HG03139 (cell line): Measurements from ENCODE around the gene ADCY3.

Source experiments
- ATAC-seq: cut with Tn5 transposase; IDR thresholded peaks from one replicate; pipeline ENCODE4 v1.9.1; 2021; ENCODE audit not compliant: unreplicated experiment

ADCY3 gene

DNA sequence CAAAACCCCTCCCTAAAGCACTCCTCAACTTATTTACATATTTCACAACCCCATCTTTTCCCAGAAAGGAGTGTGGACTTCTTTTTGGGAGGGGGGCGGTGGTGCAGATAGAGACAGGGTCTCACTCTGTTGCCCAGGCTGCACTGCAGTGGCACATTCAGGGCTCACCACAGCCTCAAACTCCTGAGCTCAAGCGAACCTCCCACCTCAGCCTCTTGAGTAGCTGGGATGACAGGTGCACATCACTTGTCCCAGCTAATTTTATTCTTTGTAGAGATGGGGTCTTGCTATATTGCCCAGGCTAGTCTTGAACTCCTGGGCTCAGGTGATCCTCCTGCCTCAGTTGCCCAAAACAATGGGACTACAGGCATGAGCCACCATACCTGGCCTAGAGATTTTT is 44.1 kb downstream of the ADCY3 start:
- no peak for ATAC-seq

DNA sequence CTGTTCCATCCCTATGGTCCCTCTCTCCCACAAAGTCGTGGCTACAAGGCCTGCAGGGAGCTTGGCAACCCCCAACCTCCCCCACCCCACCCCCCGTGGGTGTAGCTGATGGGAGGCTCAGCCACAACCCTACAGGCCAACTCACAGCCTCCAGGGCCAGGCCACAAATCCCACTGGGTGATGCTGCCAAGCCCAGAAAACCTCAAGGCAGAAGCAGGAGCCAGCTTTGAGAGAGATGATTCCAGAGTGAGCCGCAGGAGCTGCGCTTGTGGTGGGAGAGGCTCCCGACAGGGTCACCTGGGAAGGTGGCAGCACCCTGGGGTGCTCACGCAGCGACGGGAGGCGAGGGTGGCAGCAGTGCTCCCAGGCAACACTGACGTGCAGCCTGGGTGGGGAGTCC is 44.8 kb downstream of the ADCY3 start:
- ATAC-seq, result no peak

- ATAC-seq, result no peak
Observed at GRCh38 chr2:24874035-24874434, 46.0 kb downstream of the ADCY3 start.

- ATAC-seq, result no peak
Observed at GRCh38 chr2:24873619-24874018, 46.4 kb downstream of the ADCY3 start.

DNA sequence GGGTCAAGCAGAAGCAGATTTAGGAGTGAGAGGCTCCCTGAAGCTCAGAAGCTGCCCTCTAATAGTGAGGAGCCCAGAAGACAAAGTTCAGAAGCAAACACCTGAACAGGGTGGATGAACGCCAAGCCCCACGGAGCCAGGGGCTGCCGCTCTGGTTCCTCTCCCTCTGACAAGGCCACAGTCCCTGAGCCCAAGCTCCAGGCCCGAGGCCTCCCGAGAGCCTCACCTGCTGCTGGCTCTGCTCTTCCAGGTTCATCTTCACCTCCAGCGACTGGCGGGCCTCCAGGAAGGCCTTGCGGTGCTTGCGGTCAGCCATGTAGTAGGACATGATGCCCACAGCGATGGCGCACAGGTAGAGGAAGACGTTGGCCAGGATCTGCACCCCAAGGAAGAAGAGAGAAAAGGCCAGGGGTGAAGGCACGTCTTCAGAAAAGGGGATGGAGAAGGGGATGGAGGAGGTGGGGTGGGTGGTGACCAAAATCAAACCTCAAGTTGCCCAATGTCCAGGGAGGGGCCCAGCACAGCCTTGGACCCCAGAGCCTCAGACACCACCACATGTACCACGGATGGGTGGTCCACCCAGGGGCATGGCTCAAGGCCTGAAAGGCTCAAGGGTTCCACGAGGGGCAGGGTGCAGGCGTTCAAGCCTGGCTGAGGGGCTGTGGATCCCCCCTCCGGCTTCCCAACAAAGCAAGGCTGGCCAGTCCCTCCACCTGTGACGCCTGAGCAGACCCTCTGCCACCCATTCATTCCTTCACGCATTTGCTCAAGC is 47.5 kb downstream of the ADCY3 start:
- no peak for ATAC-seq

- no peak for ATAC-seq
Observed at GRCh38 chr2:24871852-24872333, 48.1 kb downstream of the ADCY3 start.

DNA sequence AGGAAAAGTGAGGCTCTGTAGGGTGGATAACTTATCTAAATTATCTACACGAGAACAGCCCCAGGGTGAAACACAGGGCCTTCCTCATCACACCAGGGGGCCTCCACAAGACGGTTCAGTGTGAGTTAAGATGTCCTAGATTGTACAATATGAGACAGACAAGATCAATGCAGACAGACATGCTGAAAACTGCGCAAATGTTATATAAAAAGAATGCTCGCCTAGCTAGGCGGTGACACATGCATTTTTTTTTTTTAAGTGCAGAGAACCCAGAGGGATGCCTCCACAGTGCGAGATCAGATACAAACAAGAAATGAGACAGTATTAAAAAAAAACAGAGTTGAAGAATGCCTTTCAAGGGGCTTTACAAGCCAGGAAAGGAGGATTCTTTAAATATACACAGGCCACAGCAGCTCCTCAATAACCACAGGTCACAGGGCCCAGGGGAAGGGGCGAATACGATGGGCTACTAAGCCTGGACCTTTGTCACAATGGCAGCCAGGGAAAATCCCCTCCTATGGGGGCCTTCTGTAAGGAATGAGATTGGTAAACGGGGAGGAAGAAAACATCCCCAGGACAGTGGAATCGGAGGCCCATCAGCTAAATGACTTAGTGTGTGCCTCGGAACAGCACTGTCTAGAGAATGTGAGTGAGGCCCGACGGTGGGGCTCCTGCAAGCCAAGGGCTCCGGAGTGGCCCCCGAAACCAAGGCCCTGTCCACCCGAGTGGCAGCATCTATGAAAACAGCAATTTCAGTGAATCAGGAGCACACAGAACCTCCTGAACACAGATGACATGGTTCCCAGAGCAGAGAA is 48.9 kb downstream of the ADCY3 start:
- no peak for ATAC-seq

DNA sequence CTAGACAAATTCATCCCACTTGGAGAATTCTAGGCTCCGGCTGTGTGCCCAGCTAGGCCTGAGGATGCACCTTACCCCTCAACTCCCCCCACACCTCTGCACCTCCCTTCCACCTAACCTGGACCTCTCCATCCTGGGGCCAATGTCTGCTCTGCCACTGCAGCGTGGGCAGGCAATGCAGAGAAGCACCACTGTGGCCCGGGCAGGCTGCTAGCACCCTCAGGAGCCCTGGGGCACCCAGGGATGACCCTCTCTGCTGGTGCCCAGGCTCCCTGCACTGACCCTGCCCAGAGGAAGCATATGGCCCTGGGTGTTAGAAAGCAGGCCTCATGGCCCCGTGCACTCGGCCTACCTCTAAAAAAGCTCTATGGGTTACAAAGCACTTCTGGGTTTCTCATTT is 49.6 kb downstream of the ADCY3 start:
- no peak for ATAC-seq

DNA sequence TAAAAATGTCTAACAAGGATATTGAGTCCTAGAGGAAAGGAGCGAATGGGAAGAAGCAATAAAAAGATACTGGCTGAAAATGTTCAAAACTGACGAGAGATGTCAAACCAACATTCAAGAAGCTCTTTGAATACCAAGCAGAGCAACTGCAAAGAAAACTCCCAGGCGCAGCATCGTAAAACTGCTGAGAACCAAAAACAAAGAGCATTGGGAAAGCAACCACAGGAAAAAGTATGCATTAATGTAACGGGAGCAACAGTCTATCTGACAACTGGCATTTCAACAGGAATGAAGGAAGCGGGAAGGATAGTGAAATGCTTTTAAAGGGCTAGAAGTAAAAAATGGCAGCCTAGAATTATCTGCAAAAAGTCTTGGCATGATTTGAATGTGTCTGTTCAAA is 53.1 kb downstream of the ADCY3 start:
- ATAC-seq, result no peak

DNA sequence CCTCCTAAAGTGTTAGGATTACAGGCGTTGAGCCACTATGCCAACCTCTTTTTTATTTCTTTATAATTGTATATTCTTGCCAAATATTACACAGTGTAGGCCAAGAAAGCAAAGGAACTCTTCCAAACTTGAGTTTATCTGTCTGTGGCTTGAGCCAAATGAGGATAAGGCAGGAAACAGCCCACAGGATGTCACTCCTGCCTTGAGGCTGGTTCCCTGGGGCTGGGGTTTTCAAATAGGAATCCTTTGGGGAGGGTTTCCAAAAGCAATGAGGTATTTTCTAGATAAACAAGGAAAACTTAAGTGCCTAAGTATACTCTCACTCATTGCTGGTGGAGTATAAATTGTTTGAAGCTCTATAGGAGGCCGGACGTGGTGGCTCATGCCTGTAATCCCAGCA is 56.4 kb downstream of the ADCY3 start:
- ATAC-seq, result no peak

GRCh38 chr2:24861500-24861899 is 58.5 kb downstream of the ADCY3 start:
- no peak for ATAC-seq

DNA sequence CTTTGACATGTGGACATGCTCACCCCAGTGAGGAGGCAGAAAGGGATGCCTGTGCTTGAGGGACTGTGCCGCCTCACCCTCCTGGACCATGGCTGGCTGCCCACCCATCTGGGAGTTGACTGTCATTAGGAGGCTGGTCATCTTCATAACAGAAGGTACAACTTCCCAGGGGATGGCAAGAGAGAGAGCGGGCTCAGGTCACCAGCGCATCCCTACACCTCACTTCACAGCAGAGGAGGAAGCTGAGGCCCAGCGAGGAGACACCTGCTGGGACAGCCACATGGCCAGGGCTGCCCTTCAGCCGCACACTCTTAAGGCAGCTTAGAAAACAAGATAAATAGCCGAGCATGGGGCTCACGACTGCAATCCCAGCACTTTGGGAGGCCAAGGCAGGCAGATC is 59.4 kb downstream of the ADCY3 start:
- ATAC-seq, result no peak

GRCh38 chr2:24859968-24860600 is 60.0 kb downstream of the ADCY3 start:
- no peak for ATAC-seq

DNA sequence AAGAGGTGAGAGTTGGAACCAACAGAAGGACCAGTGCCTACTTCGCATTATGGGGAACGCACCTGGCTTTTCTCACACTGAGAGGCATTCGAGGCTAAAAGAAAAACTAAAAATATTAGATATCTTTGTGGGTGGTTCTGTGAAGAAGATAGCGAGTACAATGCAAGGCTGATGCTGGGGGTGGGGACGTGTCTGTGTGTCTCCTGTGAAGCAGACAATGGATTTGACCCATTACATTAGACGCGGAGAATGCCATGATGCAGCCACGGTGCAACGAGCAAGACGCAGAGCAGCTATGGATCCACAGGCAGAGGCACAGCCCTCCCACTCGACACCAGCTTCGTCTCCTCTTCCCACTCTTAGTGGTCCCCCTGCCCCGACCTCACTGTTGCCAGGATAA is 61.0 kb downstream of the ADCY3 start:
- ATAC-seq, result no peak

DNA sequence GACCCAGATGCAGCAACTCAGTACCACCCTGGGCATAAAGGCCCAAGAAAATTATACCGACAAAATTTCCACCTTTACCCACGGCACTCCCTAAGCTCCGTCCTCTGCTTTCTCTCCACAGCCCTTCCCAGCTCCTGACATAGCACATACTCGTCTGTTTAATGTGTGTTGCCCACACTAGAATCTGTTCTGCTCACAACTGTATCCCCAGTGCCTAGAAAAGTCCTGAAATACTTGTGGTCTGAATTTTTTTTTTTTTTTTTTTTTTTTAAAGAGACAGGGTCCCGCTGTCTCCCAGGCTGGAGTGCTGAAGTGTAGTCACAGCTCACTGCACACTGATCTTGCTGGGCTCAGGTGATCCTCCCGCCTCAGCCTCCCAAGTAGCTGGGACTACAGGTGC is 62.3 kb downstream of the ADCY3 start:
- no peak for ATAC-seq

DNA sequence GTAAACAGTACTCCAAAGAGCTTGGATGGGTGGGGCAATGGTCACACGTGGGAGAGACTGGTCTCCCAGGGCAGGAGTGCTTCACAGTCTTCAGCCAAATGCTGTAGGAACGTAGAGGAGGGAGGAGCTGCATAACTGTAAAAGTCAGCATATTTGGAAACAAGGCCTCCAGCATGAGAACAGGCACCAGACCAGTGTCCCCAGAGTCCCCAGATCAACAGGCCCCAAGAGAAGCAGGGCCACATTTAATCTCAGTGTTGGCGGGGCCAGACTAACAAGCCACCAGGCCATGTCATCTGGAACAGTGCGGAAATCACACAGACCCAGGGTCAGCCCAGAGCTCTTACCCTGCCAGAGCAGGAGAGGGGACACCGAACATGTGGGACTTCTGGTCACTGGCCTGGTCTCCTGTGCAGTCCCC is 63.2 kb downstream of the ADCY3 start:
- no peak for ATAC-seq

- ATAC-seq, result no peak
Observed at GRCh38 chr2:24855726-24856125, 64.3 kb downstream of the ADCY3 start.

- no peak for ATAC-seq
Observed at GRCh38 chr2:24855022-24855622, 64.9 kb downstream of the ADCY3 start.

GRCh38 chr2:24853996-24854395 is 66.0 kb downstream of the ADCY3 start:
- ATAC-seq, result no peak

- no peak for ATAC-seq
Observed at GRCh38 chr2:24853046-24853445, 67.0 kb downstream of the ADCY3 start.

GRCh38 chr2:24852431-24853020 is 67.5 kb downstream of the ADCY3 start:
- no peak for ATAC-seq
